Peyer's patch (tissue), 4 donors: ENCODE data around the gene BACH2.

Experiments
- POLR2A ChIP-seq, 2 donors: fragments of 450-650 bp; IDR thresholded peaks; one replicate each; pipeline ENCODE4 v1.5.1; 2017; ENCODE audit warnings: antibody characterized with exemption in 2 of 2, mild to moderate bottlenecking in 2 of 2, moderate library complexity in 2 of 2
- TF ChIP-seq, protein P1 (sequence below), 6 experiments: fragments of 450-650 bp in 4 of 6; fragments of 200-600 bp in 2 of 6; sonication (generic) in 1 of 6; IDR thresholded peaks; one replicate each; pipeline ENCODE4 v1.5.1; 2017 to 2019; ENCODE audit warnings: antibody characterized with exemption in 6 of 6, mild to moderate bottlenecking in 3 of 6, moderate library complexity in 1 of 6

DNA sequence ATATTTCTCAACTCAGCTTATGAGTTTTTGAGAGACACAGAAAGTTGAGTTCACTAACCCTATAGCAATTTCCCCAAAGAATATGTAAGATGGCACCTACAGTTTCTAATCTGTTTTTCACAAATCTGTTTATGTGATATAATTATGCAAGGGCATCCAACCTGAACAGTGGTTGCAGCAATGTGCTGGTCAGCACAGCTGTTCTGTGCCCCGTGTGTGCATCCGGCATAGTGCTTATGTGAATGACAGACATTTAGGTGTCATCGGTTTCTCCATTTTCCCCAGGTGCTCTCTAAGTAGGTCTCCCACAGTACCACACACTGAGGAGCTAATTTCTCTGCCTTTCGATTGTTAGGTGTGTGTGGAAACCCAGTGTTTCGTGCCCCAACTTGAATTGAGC lies 7.7 kb upstream of the BACH2 start:
- TF ChIP-seq, protein P1, sequence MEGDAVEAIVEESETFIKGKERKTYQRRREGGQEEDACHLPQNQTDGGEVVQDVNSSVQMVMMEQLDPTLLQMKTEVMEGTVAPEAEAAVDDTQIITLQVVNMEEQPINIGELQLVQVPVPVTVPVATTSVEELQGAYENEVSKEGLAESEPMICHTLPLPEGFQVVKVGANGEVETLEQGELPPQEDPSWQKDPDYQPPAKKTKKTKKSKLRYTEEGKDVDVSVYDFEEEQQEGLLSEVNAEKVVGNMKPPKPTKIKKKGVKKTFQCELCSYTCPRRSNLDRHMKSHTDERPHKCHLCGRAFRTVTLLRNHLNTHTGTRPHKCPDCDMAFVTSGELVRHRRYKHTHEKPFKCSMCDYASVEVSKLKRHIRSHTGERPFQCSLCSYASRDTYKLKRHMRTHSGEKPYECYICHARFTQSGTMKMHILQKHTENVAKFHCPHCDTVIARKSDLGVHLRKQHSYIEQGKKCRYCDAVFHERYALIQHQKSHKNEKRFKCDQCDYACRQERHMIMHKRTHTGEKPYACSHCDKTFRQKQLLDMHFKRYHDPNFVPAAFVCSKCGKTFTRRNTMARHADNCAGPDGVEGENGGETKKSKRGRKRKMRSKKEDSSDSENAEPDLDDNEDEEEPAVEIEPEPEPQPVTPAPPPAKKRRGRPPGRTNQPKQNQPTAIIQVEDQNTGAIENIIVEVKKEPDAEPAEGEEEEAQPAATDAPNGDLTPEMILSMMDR (IDR thresholded peaks at IDR 0.05): no peak
- TF ChIP-seq POLR2A (IDR thresholded peaks at IDR 0.05): no peak
